Measurements from ENCODE around the gene KDM4B. TPM values are rescaled to one million over a fixed set of nuclear protein-coding genes. Genes with fewer than 3 reads are reported as not detected.

The KDM4B gene
- total and polyA plus RNA-seq, 7 donors: 9.3 to 45.9 (median 29.5) TPM

DNA sequence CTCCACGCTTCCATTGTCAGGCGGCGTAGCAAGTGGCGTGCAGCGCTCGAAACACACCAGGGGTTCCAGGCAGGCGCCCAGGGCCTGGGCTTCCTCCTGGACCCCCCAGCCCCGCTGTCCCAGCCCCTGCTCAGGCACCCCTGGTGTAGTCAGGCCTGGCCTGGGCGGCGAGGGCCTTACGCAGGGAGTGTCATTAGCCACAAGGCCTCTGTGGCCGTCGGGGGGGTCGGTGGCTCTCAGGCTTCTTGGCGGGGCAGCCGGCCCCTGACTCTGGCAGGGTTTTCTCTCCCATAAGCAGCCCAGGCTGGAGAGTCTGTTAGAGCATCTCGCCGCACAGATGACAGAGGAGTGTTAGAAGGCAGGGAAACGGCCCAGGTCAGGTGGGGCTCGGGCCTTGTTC lies 116.7 kb downstream of the KDM4B start:
- H3K9me3 ChIP-seq: no peaks in the 10 kb centered on the region
- H3K4me3 ChIP-seq: no peak overlapping the region
- intact Hi-C loops (cut with DNase I): loop anchor here in 1 of 2 donors (5.0 kb wide), 1 partner anchor 38 kb away; no protein-coding TSS in a partner anchor
- peaks cover 0 to 47% of the 10 kb centered on the region in 2 donors for H3K36me3 ChIP-seq (ENCODE audit: insufficient read depth in 1 of 2, low read depth in 1 of 2)
- WGBS, 3 donors: 94 to 96% (median 94%) methylated on average over 20 of the region's 20 CpGs
- TF ChIP-seq, protein P1, sequence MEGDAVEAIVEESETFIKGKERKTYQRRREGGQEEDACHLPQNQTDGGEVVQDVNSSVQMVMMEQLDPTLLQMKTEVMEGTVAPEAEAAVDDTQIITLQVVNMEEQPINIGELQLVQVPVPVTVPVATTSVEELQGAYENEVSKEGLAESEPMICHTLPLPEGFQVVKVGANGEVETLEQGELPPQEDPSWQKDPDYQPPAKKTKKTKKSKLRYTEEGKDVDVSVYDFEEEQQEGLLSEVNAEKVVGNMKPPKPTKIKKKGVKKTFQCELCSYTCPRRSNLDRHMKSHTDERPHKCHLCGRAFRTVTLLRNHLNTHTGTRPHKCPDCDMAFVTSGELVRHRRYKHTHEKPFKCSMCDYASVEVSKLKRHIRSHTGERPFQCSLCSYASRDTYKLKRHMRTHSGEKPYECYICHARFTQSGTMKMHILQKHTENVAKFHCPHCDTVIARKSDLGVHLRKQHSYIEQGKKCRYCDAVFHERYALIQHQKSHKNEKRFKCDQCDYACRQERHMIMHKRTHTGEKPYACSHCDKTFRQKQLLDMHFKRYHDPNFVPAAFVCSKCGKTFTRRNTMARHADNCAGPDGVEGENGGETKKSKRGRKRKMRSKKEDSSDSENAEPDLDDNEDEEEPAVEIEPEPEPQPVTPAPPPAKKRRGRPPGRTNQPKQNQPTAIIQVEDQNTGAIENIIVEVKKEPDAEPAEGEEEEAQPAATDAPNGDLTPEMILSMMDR (IDR thresholded peaks at IDR 0.05): no peak
- no peak for DNase-seq
- peaks cover 6% of the 10 kb centered on the region for H3K4me1 ChIP-seq
- H3K27me3 ChIP-seq (ENCODE audit: insufficient read depth in 3 of 3, low read length in 2 of 3): no peaks in the 10 kb centered on the region
- H3K27ac ChIP-seq: no peak overlapping the region
- no peak for ATAC-seq

DNA sequence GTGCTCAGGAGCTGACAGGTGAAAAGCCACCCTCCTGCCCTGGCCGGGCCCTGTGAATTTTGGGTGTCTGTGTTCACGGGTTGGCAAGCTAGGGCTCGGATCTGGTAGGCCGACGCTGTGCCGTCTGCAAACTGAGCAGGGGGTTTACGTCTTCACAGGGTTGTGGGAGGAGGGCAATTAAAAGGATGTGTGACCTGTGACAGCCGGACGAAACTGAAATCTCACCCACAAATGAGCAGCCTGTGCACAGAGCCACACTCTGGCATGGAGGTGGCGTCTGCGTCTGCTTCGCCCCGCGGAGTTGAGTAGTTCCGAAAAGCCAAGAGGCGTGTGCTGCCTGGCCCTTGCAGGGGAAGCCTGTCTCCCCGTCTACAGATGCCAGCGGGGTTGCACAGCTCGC lies 117.3 kb downstream of the KDM4B start:
- no peak overlapping the region for H3K4me3 ChIP-seq
- H3K27me3 ChIP-seq (ENCODE audit: insufficient read depth in 3 of 3, low read length in 2 of 3): no peaks in the 10 kb centered on the region
- peaks cover 0 to 41% of the 10 kb centered on the region in 2 donors for H3K36me3 ChIP-seq (ENCODE audit: insufficient read depth in 1 of 2, low read depth in 1 of 2)
- H3K27ac ChIP-seq: no peak overlapping the region
- no peaks in the 10 kb centered on the region for H3K9me3 ChIP-seq
- 92 to 96% (median 92%) methylated on average over 19 of the region's 19 CpGs for WGBS, 3 donors
- ATAC-seq: no peak
- DNase-seq: no peak
- peaks cover 13% of the 10 kb centered on the region for H3K4me1 ChIP-seq
- TF ChIP-seq, protein P1 (IDR thresholded peaks at IDR 0.05): no peak
- intact Hi-C loops (cut with DNase I): loop anchor here in 1 of 2 donors (5.0 kb wide), 1 partner anchor 39 kb away; no protein-coding TSS in a partner anchor

DNA sequence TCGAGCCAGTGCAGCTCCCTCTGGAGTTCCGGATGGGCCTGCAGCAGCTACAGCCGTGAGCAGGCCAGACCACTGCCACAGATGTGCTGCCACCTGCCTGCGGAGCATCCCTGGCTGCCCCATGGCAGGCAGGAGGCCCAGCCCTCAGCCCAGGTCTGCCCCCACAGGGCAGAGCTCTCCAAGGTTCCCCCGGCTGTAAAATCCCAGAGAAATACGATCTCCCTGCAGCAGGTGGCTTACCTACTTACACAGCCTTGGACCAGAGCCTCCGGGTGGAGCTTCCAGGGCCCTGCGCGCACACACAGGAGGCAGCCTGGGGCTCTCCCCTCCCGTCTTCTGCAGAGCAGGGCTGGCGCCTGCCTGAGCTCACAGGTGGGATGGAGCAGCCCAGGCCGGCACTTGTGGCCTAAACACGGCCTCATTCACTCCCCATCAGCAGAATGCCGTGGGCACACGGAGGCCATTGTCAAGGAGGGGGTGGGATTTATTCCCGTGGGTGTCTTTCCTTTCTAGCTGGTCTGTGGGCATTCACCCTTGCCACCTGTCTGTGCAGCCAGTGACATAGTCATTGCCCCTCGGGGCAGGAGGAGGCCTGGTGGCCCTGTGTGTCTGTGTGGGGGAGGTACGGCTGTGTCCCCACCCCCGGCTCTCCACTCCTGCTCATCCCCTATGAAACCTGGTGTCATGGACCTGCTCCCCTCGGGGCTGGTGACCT lies 118.0 kb downstream of the KDM4B start:
- peaks cover 19% of the 10 kb centered on the region for H3K4me1 ChIP-seq
- no peaks in the 10 kb centered on the region for H3K27me3 ChIP-seq (ENCODE audit: insufficient read depth in 3 of 3, low read length in 2 of 3)
- no peak overlapping the region for H3K4me3 ChIP-seq
- 57 to 74% (median 59%) methylated on average over 17 to 20 of the region's 20 CpGs for WGBS, 3 donors
- DNase-seq (peak in 1 of 2 donors; percentile 70), ATAC-seq (peak; percentile 67 to 88 (median 76))
- peak overlapping the region; percentile 16 for H3K27ac ChIP-seq
- TF ChIP-seq, protein P1 (IDR thresholded peaks at IDR 0.05): peak; percentile 45
- H3K36me3 ChIP-seq (ENCODE audit: insufficient read depth in 1 of 2, low read depth in 1 of 2): peaks cover 0 to 37% of the 10 kb centered on the region in 2 donors
- H3K9me3 ChIP-seq: no peaks in the 10 kb centered on the region
- intact Hi-C loops (cut with DNase I): loop anchor here in 1 of 2 donors (5.0 kb wide), 1 partner anchor 40 kb away; no protein-coding TSS in a partner anchor

DNA sequence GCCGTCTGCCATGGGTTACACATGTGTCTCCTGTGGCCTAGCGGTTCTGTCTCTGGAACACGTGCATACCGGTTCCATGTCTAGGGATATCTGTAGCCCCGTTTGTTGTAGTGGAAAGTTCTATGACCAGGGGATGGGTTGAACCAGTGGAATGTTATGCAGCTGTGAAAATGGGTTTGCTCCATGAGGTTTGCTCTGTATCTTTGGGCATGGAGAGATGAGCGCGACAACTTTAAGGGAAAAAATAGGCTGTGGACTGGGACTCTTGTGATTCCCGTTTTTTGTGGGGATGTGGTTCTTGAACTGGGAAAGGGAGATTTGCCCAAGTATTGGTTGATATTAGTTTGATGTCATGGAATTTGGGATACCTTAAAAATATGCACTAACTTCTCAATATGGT lies 120.4 kb downstream of the KDM4B start:
- H3K36me3 ChIP-seq (ENCODE audit: insufficient read depth in 1 of 2, low read depth in 1 of 2): peaks cover 0 to 16% of the 10 kb centered on the region in 2 donors
- H3K4me3 ChIP-seq: no peak overlapping the region
- H3K27ac ChIP-seq: no peak overlapping the region
- no peaks in the 10 kb centered on the region for H3K9me3 ChIP-seq
- 93 to 94% (median 93%) methylated on average over 8 of the region's 8 CpGs for WGBS, 3 donors
- no peaks in the 10 kb centered on the region for H3K27me3 ChIP-seq (ENCODE audit: insufficient read depth in 3 of 3, low read length in 2 of 3)
- no peak for DNase-seq
- TF ChIP-seq, protein P1 (IDR thresholded peaks at IDR 0.05): no peak
- peaks cover 41% of the 10 kb centered on the region for H3K4me1 ChIP-seq
- no peak for ATAC-seq
- intact Hi-C loops (cut with DNase I): loop anchor here in 1 of 2 donors (5.0 kb wide), 1 partner anchor 42 kb away; no protein-coding TSS in a partner anchor

Data from psoas muscle (tissue), 8 donors.